Vagina (tissue), 2 donors: ENCODE measurements around the gene CDH13. TPM values are rescaled to one million over a fixed set of nuclear protein-coding genes. Genes with fewer than 3 reads are reported as not detected.

Experiments used
- DNase-seq, 2 donors: peaks; one replicate each; pipeline ENCODE4 v3.0.0-alpha.2; 2017; ENCODE audit errors: extremely low spot score in 2 of 2
- H3K27ac ChIP-seq: fragments of 200-600 bp; sonication (generic); one replicate; pipeline ENCODE4 v1.5.1; 2019
- H3K27me3 ChIP-seq: fragments of 200-600 bp; sonication (generic); one replicate; pipeline ENCODE4 v1.5.1; 2019
- H3K36me3 ChIP-seq, 2 donors: fragments of 200-600 bp; sonication (generic); one replicate each; pipeline ENCODE4 v1.5.1; 2017 to 2019
- H3K4me1 ChIP-seq: fragments of 200-600 bp; sonication (generic); one replicate; pipeline ENCODE4 v1.5.1; 2019
- H3K4me3 ChIP-seq, 2 donors: fragments of 200-600 bp; sonication (generic); 1 replicate in 1 of 2; 2 replicates in 1 of 2; pipeline ENCODE4 v1.5.1; 2016 to 2019
- H3K9me3 ChIP-seq: fragments of 200-600 bp; sonication (generic); one replicate; pipeline ENCODE4 v1.5.1; 2019
- POLR2A ChIP-seq, 2 donors: fragments of 450-650 bp; IDR thresholded peaks; one replicate each; pipeline ENCODE4 v1.6.1; 2017; ENCODE audit warnings: antibody characterized with exemption in 2 of 2, mild to moderate bottlenecking in 2 of 2, moderate library complexity in 2 of 2
- POLR2AphosphoS5 ChIP-seq, 2 donors: sonication (generic); formaldehyde crosslinking; IDR thresholded peaks; one replicate each; pipeline ENCODE4 v1.9.0; 2017; ENCODE audit warnings: antibody characterized with exemption in 2 of 2, mild to moderate bottlenecking in 2 of 2, low read depth in 1 of 2; ENCODE audit not compliant: insufficient read depth in 1 of 2
- intact Hi-C: fragments of 100-400 bp; cut with DNase I; formaldehyde crosslinking; loops from one replicate; pipeline ENCODE4 v1.15.1; 2023
- total RNA-seq: library from RNA; depleted of rRNA; stranded (reverse); fragments of >200 nt; gene quantifications from one replicate; pipeline ENCODE4 v1.2.3, GENCODE V29; 2016
- TF ChIP-seq, protein P1 (sequence below), 3 experiments: fragments of 450-650 bp in 2 of 3; fragments of 200-600 bp in 1 of 3; sonication (generic) in 1 of 3; IDR thresholded peaks; one replicate each; pipeline ENCODE4 v1.5.1; 2017 to 2019; ENCODE audit warnings: antibody characterized with exemption in 3 of 3, mild to moderate bottlenecking in 2 of 3, moderate library complexity in 2 of 3

The CDH13 gene
- total RNA-seq, 1 donor from 2014 or later: 123 TPM

DNA sequence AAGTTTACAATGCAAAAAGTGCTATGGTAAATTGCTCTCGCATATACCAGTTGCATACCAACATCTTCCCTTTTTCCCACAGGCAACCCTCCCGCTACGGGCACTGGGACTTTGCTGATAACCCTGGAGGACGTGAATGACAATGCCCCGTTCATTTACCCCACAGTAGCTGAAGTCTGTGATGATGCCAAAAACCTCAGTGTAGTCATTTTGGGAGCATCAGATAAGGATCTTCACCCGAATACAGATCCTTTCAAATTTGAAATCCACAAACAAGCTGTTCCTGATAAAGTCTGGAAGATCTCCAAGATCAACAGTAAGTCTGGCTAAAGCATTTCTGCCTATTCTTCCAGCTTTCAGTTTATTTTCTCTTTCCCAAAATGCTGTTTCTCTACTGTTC, 1153.1 kb downstream of the CDH13 start:
- H3K4me1 ChIP-seq: peaks cover 14% of the 10 kb centered on the region
- no peaks in the 10 kb centered on the region for H3K36me3 ChIP-seq
- intact Hi-C loops: no loop called here
- H3K27ac ChIP-seq: no peak overlapping the region
- TF ChIP-seq POLR2A (IDR thresholded peaks at IDR 0.05) (no peak), POLR2AphosphoS5 (IDR thresholded peaks at IDR 0.05; ENCODE audit: insufficient read depth in 1 of 2, low read depth in 1 of 2) (no peak)
- TF ChIP-seq, protein P1, sequence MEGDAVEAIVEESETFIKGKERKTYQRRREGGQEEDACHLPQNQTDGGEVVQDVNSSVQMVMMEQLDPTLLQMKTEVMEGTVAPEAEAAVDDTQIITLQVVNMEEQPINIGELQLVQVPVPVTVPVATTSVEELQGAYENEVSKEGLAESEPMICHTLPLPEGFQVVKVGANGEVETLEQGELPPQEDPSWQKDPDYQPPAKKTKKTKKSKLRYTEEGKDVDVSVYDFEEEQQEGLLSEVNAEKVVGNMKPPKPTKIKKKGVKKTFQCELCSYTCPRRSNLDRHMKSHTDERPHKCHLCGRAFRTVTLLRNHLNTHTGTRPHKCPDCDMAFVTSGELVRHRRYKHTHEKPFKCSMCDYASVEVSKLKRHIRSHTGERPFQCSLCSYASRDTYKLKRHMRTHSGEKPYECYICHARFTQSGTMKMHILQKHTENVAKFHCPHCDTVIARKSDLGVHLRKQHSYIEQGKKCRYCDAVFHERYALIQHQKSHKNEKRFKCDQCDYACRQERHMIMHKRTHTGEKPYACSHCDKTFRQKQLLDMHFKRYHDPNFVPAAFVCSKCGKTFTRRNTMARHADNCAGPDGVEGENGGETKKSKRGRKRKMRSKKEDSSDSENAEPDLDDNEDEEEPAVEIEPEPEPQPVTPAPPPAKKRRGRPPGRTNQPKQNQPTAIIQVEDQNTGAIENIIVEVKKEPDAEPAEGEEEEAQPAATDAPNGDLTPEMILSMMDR (IDR thresholded peaks at IDR 0.05): no peak
- H3K4me3 ChIP-seq: no peak overlapping the region
- no peaks in the 10 kb centered on the region for H3K27me3 ChIP-seq
- DNase-seq: no peak
- H3K9me3 ChIP-seq: no peaks in the 10 kb centered on the region

- intact Hi-C loops: no loop called here
- H3K36me3 ChIP-seq: peaks cover 0 to 4% of the 10 kb centered on the region in 2 donors
Measured at GRCh38 chr16:83785455-83785854, 1158.7 kb downstream of the CDH13 start.

DNA sequence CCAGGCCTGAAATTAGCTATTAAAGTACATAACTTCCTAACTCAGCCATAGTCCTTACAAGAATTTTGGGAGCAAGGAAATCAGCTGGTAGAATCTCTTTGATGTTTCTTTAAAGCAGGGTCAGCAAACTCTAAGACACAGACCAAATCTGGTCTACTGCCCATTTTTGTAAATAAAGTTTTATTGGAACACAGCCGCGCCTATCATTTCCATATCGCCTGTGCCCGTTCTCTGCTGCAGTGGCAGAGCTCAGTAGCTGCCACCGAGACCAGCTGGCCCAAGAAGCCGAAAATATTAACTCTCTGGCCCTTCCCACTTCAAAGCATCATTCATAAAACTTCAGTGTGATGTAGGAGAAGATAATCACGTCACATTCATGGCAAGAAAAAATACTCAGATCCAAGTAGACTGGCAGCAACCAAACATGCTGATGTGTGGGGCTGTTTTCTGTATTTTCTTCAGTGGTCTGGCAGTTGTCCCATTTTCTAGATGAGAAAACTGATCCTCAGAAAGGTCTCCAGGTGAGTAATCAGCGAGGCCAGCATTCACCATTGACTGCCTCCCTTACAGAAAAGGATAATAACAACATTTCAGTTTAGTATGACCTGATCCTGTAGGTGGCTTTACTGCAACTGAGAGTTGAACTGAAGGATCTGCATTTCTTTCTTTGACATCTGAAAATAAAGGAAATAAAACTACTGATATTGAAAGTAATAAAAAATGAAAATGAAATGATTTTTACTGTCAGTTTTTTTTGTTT, 1163.1 kb downstream of the CDH13 start:
- Histone ChIP-seq H3K4me3 (no peak overlapping the region), H3K9me3 (no peaks in the 10 kb centered on the region), H3K36me3 (peaks cover 0 to 4% of the 10 kb centered on the region in 2 donors), H3K4me1 (no peaks in the 10 kb centered on the region), H3K27me3 (no peaks in the 10 kb centered on the region), H3K27ac (no peak overlapping the region)
- no peak for DNase-seq
- intact Hi-C loops: no loop called here
- TF ChIP-seq, protein P1 (IDR thresholded peaks at IDR 0.05): no peak
- TF ChIP-seq POLR2A (IDR thresholded peaks at IDR 0.05) (no peak), POLR2AphosphoS5 (IDR thresholded peaks at IDR 0.05; ENCODE audit: insufficient read depth in 1 of 2, low read depth in 1 of 2) (no peak)

More at GRCh38 chr16:83785455-83785854, 1158.7 kb downstream of the CDH13 start:
- Histone ChIP-seq H3K9me3 (no peaks in the 10 kb centered on the region), H3K4me1 (peaks cover 3% of the 10 kb centered on the region), H3K4me3 (no peak overlapping the region), H3K27ac (no peak overlapping the region), H3K27me3 (no peaks in the 10 kb centered on the region)
- TF ChIP-seq, protein P1 (IDR thresholded peaks at IDR 0.05): no peak
- no peak for TF ChIP-seq POLR2AphosphoS5 (IDR thresholded peaks at IDR 0.05; ENCODE audit: insufficient read depth in 1 of 2, low read depth in 1 of 2)
- TF ChIP-seq POLR2A (IDR thresholded peaks at IDR 0.05): no peak
- DNase-seq: no peak

GRCh38 chr16:83791916-83792315, 1165.1 kb downstream of the CDH13 start:
- Histone ChIP-seq H3K36me3 (peaks cover 0 to 4% of the 10 kb centered on the region in 2 donors), H3K4me1 (no peaks in the 10 kb centered on the region), H3K27ac (no peak overlapping the region), H3K4me3 (no peak overlapping the region), H3K27me3 (no peaks in the 10 kb centered on the region), H3K9me3 (no peaks in the 10 kb centered on the region)
- TF ChIP-seq POLR2A (IDR thresholded peaks at IDR 0.05) (no peak), POLR2AphosphoS5 (IDR thresholded peaks at IDR 0.05; ENCODE audit: insufficient read depth in 1 of 2, low read depth in 1 of 2) (no peak)
- TF ChIP-seq, protein P1 (IDR thresholded peaks at IDR 0.05): no peak
- no peak for DNase-seq
- intact Hi-C loops: no loop called here

- H3K36me3 ChIP-seq: peaks cover 0 to 4% of the 10 kb centered on the region in 2 donors
- H3K9me3 ChIP-seq: no peaks in the 10 kb centered on the region
- H3K4me1 ChIP-seq: no peaks in the 10 kb centered on the region
- no peak for DNase-seq
- TF ChIP-seq POLR2AphosphoS5 (IDR thresholded peaks at IDR 0.05; ENCODE audit: insufficient read depth in 1 of 2, low read depth in 1 of 2) (no peak), POLR2A (IDR thresholded peaks at IDR 0.05) (no peak)
- TF ChIP-seq, protein P1 (IDR thresholded peaks at IDR 0.05): no peak
- no peak overlapping the region for H3K27ac ChIP-seq
- no peaks in the 10 kb centered on the region for H3K27me3 ChIP-seq
- H3K4me3 ChIP-seq: no peak overlapping the region
- intact Hi-C loops: no loop called here
Measured at GRCh38 chr16:83792391-83792790, 1165.6 kb downstream of the CDH13 start.
